IMR-90 (cell line): ENCODE results near the gene CARD18. TPM values are rescaled to one million over a fixed set of nuclear protein-coding genes. Genes with fewer than 3 reads are reported as not detected.
"Not testable (repeated sequence)": the region's sequence is repeated elsewhere in the genome, so short reads cannot be mapped to it uniquely, and the experiment has no call there.

Source experiments
- ATAC-seq: fragments of 200-7000 bp; cut with Tn5 transposase; 2 replicates; pipeline ENCODE4 v1.9.1; 2020; ENCODE audit warnings: low read depth, mild to moderate bottlenecking, moderate library complexity
- BruUV-seq: library from RNA; stranded (reverse); fragments of 400-500 nt; replicated peaks from 2 replicates; lab custom pipeline; 2021; lab: Mats Ljungman, UMichigan
- CTCF ChIA-PET: fragments of 300-600 bp; formaldehyde crosslinking; extraction: SDS; loops from one replicate; lab custom pipeline; 2021; ENCODE audit warnings: antibody characterized with exemption; lab: Yijun Ruan, JAX
- POLR2A ChIA-PET: fragments of 300-600 bp; sonication (Branson Sonifier 250); formaldehyde crosslinking; loops from one replicate; lab custom pipeline; 2022; ENCODE audit warnings: antibody characterized with exemption; ENCODE audit not compliant: unreplicated experiment; lab: Charles Lee
- DNase-seq: peaks from one replicate; pipeline ENCODE4 v3.0.0; 2013
- H2AFZ ChIP-seq: replicated peaks from 2 replicates; pipeline ENCODE3; 2013; ENCODE audit warnings: low read length, mild to moderate bottlenecking; ENCODE audit not compliant: poor library complexity
- H2AK5ac ChIP-seq: 2 replicates; pipeline ENCODE4 v1.6.1; 2013; ENCODE audit warnings: low read depth, low read length, inconsistent platforms
- H2AK9ac ChIP-seq: replicated peaks from 2 replicates; pipeline ENCODE3; 2013; ENCODE audit warnings: mild to moderate bottlenecking, low read depth, low read length, moderate library complexity; ENCODE audit not compliant: poor library complexity
- H2BK120ac ChIP-seq: 2 replicates; pipeline ENCODE4 v1.6.1; 2013; ENCODE audit warnings: low read depth, low read length, inconsistent platforms
- H2BK15ac ChIP-seq: 3 replicates; pipeline ENCODE4 v1.6.1; 2013; ENCODE audit warnings: low read depth, low read length, inconsistent platforms
- H2BK20ac ChIP-seq: 2 replicates; pipeline ENCODE4 v1.6.1; 2013; ENCODE audit warnings: low read depth, mild to moderate bottlenecking, inconsistent platforms, low read length, moderate library complexity
- H2BK5ac ChIP-seq: 2 replicates; pipeline ENCODE4 v1.6.1; 2013; ENCODE audit warnings: mild to moderate bottlenecking, low read depth, low read length, inconsistent platforms; ENCODE audit not compliant: poor library complexity, severe bottlenecking
- H3K14ac ChIP-seq: replicated peaks from 2 replicates; pipeline ENCODE4 v1.6.1; 2013; ENCODE audit warnings: low read depth, low read length, inconsistent platforms
- H3K18ac ChIP-seq: 2 replicates; pipeline ENCODE4 v1.6.1; 2013; ENCODE audit warnings: low read depth, low read length, control low read depth
- H3K23ac ChIP-seq: 2 replicates; pipeline ENCODE4 v1.6.1; 2013; ENCODE audit warnings: low read depth, low read length, inconsistent platforms
- H3K27ac ChIP-seq: 2 replicates; pipeline ENCODE4 v1.5.1; 2013; ENCODE audit warnings: mild to moderate bottlenecking, control low read depth, low read length; ENCODE audit not compliant: insufficient read depth
- H3K27me3 ChIP-seq: 2 replicates; pipeline ENCODE4 v1.6.1; 2013; ENCODE audit warnings: low read length; ENCODE audit not compliant: control insufficient read depth, insufficient read depth
- H3K36me3 ChIP-seq: 2 replicates; pipeline ENCODE4 v1.6.1; 2013; ENCODE audit warnings: low read length, mixed read lengths; ENCODE audit not compliant: control insufficient read depth, insufficient read depth
- H3K4ac ChIP-seq: 2 replicates; pipeline ENCODE4 v1.6.1; 2013; ENCODE audit warnings: low read depth, low read length, inconsistent platforms
- H3K4me1 ChIP-seq: 2 replicates; pipeline ENCODE4 v1.6.1; 2013; ENCODE audit warnings: low read length, mixed read lengths; ENCODE audit not compliant: control insufficient read depth, insufficient read depth
- H3K4me2 ChIP-seq: 2 replicates; pipeline ENCODE4 v1.6.1; 2013; ENCODE audit warnings: low read depth, mild to moderate bottlenecking, control low read depth, low read length, moderate library complexity
- H3K4me3 ChIP-seq: 2 replicates; pipeline ENCODE4 v1.5.1; 2013; ENCODE audit warnings: low read depth, mild to moderate bottlenecking, control low read depth, low read length, moderate library complexity; ENCODE audit not compliant: insufficient read depth
- H3K56ac ChIP-seq: 2 replicates; pipeline ENCODE4 v1.6.1; 2013; ENCODE audit warnings: low read length, inconsistent platforms; ENCODE audit not compliant: insufficient read depth; ENCODE audit errors: extremely low read depth
- H3K79me1 ChIP-seq, 2 experiments: 2 replicates each; pipeline ENCODE4 v1.6.1; 2013; ENCODE audit warnings: low read length in 2 of 2, inconsistent platforms in 1 of 2, low read depth in 1 of 2
- H3K9ac ChIP-seq: 2 replicates; pipeline ENCODE4 v1.6.1; 2013; ENCODE audit warnings: low read depth, low read length, control low read depth
- H3K9me1 ChIP-seq: 2 replicates; pipeline ENCODE4 v1.6.1; 2013; ENCODE audit warnings: low read length, inconsistent platforms; ENCODE audit not compliant: insufficient read depth
- H3K9me3 ChIP-seq: 2 replicates; pipeline ENCODE4 v1.6.1; 2013; ENCODE audit warnings: low read length; ENCODE audit not compliant: control insufficient read depth, insufficient read depth
- H4K20me1 ChIP-seq: 2 replicates; pipeline ENCODE4 v1.6.1; 2013; ENCODE audit warnings: low read length, inconsistent platforms; ENCODE audit not compliant: insufficient read depth
- H4K5ac ChIP-seq: 2 replicates; pipeline ENCODE4 v1.6.1; 2013; ENCODE audit warnings: mild to moderate bottlenecking, low read depth, low read length, control low read depth
- H4K8ac ChIP-seq, 2 experiments: 2 replicates each; pipeline ENCODE4 v1.6.1; 2013; ENCODE audit warnings: low read depth in 2 of 2, low read length in 2 of 2, control low read depth in 1 of 2, inconsistent platforms in 1 of 2
- H4K91ac ChIP-seq: 2 replicates; pipeline ENCODE4 v1.6.1; 2013; ENCODE audit warnings: low read depth, low read length, inconsistent platforms; ENCODE audit not compliant: insufficient read depth
- WGBS, 2 experiments: methylation state at CpG; one replicate each; pipeline versions ENCODE4 v1.1.5 to v1.1.7; 2013; ENCODE audit warnings: missing lambda C conversion rate in 2 of 2; ENCODE audit not compliant: insufficient read length in 1 of 2; ENCODE audit errors: extremely low coverage in 2 of 2; 5-methylcytosine and 5-hydroxymethylcytosine counted together
- dilution Hi-C: fragments of 300-500 bp; cut with HindIII; formaldehyde crosslinking; loops from one replicate; pipeline ENCODE4 v1.14.3; 2018; ENCODE audit warnings: low sequenced_read_pairs; ENCODE audit not compliant: unreplicated experiment
- in situ Hi-C: fragments of 300-500 bp; cut with MboI; formaldehyde crosslinking; loops from 3 replicates; pipeline ENCODE4 v1.14.3; 2019; ENCODE audit warnings: low sequenced_read_pairs, inconsistent platforms, mixed read lengths
- intact Hi-C: fragments of 100-400 bp; cut with micrococcal nuclease; formaldehyde crosslinking; loops from 2 replicates; pipeline ENCODE4 v1.10.0; 2022
- polyA plus RNA-seq, 3 experiments: library from polyadenylated mRNA; depleted of rRNA; stranded (reverse); fragments of >200 nt; gene quantifications; 2 replicates each; pipeline ENCODE4 v1.2.3, GENCODE V29; 2012; ENCODE audit warnings: low replicate concordance in 1 of 3
- total RNA-seq: library from RNA; depleted of rRNA; stranded (reverse); fragments of >200 nt; gene quantifications from 2 replicates; pipeline ENCODE4 v1.2.3, GENCODE V29; 2012

Gene CARD18
- total and polyA plus RNA-seq, 2 of the 4 experiments (the other 2 are of a cell fraction) = not detected

DNA sequence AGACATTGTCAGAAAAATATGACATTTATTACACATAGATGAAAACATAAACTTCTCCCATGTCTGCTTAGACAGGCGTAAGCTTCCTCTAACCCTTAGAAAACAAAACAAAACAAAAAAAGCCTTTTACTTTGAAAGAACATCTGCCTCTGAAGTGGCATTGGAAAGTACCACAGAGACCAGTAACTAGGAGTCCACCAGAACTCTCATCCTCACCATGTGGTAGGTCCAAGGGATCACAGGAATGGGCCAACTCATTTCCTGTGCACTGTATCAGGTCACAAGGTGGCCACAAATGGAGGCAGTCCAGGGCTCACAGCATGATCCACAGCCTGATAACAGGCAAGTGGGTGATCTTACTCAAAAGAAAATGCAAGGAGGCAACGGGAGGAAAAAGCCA is 40.0 kb downstream of the CARD18 start:
- H3K27ac ChIP-seq, H3K9me1 ChIP-seq, H3K4me1 ChIP-seq, CTCF ChIA-PET, H3K9ac ChIP-seq, H3K36me3 ChIP-seq, in situ Hi-C loops, H4K91ac ChIP-seq, H4K20me1 ChIP-seq, H4K8ac ChIP-seq, H2AFZ ChIP-seq, H3K4ac ChIP-seq, POLR2A ChIA-PET, dilution Hi-C loops, H3K27me3 ChIP-seq, BruUV-seq, H2BK120ac ChIP-seq, H3K56ac ChIP-seq, H2BK5ac ChIP-seq, H3K4me2 ChIP-seq, H2AK5ac ChIP-seq, H3K23ac ChIP-seq, H3K18ac ChIP-seq, H3K14ac ChIP-seq, H3K4me3 ChIP-seq, H3K79me1 ChIP-seq, H2BK20ac ChIP-seq, H2AK9ac ChIP-seq, H4K5ac ChIP-seq, H3K9me3 ChIP-seq, DNase-seq, intact Hi-C loops, ATAC-seq, H2BK15ac ChIP-seq: not testable (repeated sequence)
- no CpG with 5 or more reads among the region's 2 CpGs for WGBS, 2 experiments
